HCT116 (cell line): ENCODE measurements around the gene SOX9. TPM values are rescaled to one million over a fixed set of nuclear protein-coding genes. Genes with fewer than 3 reads are reported as not detected.
"Not testable (repeated sequence)": the region's sequence is repeated elsewhere in the genome, so short reads cannot be mapped to it uniquely, and the experiment has no call there.

Source experiments
- ATAC-seq: fragments of 200-7000 bp; cut with Tn5 transposase; 2 replicates; pipeline ENCODE4 v1.9.1; 2020; ENCODE audit warnings: mild to moderate bottlenecking, moderate library complexity
- BruUV-seq: library from RNA; stranded (reverse); fragments of 400-500 nt; replicated peaks from 2 replicates; lab custom pipeline; 2021; lab: Mats Ljungman, UMichigan
- CTCF ChIA-PET: fragments of 300-600 bp; sonication (Branson Sonifier 250); formaldehyde crosslinking; loops from one replicate; lab custom pipeline; 2021; ENCODE audit warnings: antibody characterized with exemption; lab: Charles Lee
- POLR2A ChIA-PET: fragments of 300-600, 350-600 bp; sonication (Branson Sonifier 250); formaldehyde crosslinking; loops from one replicate; lab custom pipeline; 2021; ENCODE audit warnings: antibody characterized with exemption; lab: Charles Lee
- RAD21 ChIA-PET, 2 experiments: fragments of 300-600 bp; sonication (Branson Sonifier 250); formaldehyde crosslinking; loops; one replicate each; lab custom pipeline; 2023; ENCODE audit warnings: low total read pairs in 2 of 2; ENCODE audit not compliant: uncharacterized antibody in 2 of 2, unreplicated experiment in 2 of 2, low non-redundant PET in 1 of 2; lab: Charles Lee
- DNase-seq: peaks from one replicate; pipeline ENCODE4 v3.0.0-alpha.2; 2010; ENCODE audit warnings: low read depth, low spot score
- H2AFZ ChIP-seq: fragments of 200-600 bp; shearing (Covaris generic), sonication (generic); 2 replicates; pipeline ENCODE4 v1.6.1; 2017; ENCODE audit warnings: low read depth, mixed run types, mixed read lengths, antibody characterized with exemption, low read length; ENCODE audit not compliant: poor library complexity, severe bottlenecking
- H3K27ac ChIP-seq: 2 replicates; pipeline ENCODE4 v1.5.1; 2012; ENCODE audit warnings: low read depth, low read length
- H3K27me3 ChIP-seq: fragments of 200-600 bp; sonication (generic); 2 replicates; pipeline ENCODE4 v1.6.1; 2016; ENCODE audit warnings: mixed run types, low read length, mixed read lengths; ENCODE audit not compliant: insufficient read depth
- H3K36me3 ChIP-seq, 2 experiments: fragments of 200-500 bp in 1 of 2; fragments of 200-600 bp in 1 of 2; sonication (Bioruptor generic) in 1 of 2; sonication (generic) in 1 of 2; 2 replicates each; pipeline versions ENCODE4 v1.5.1 to v1.6.1; 2014 to 2016; ENCODE audit warnings: low read length in 2 of 2, inconsistent platforms in 1 of 2, mixed read lengths in 1 of 2, mixed run types in 1 of 2; ENCODE audit not compliant: insufficient read depth in 2 of 2, control insufficient read depth in 1 of 2
- H3K4me1 ChIP-seq, 2 experiments: fragments of 200-600 bp in 1 of 2; sonication (generic) in 1 of 2; 2 replicates each; pipeline versions ENCODE4 v1.5.1 to v1.6.1; 2012 to 2017; ENCODE audit warnings: low read length in 2 of 2, inconsistent platforms in 1 of 2, mild to moderate bottlenecking in 1 of 2, mixed read lengths in 1 of 2, mixed run types in 1 of 2, moderate library complexity in 1 of 2; ENCODE audit not compliant: insufficient read depth in 2 of 2, control insufficient read depth in 1 of 2
- H3K4me2 ChIP-seq: fragments of 200-600 bp; sonication (generic); 2 replicates; pipeline ENCODE4 v1.6.1; 2017; ENCODE audit warnings: mixed run types, low read length, mixed read lengths
- H3K4me3 ChIP-seq, 2 experiments: fragments of 200-600 bp in 1 of 2; sonication (generic) in 1 of 2; replicated peaks in 1 of 2; 2 replicates each; pipeline ENCODE4 v1.5.1; 2011 to 2016; ENCODE audit warnings: low read length in 2 of 2, control low read depth in 1 of 2, low read depth in 1 of 2, mild to moderate bottlenecking in 1 of 2, mixed read lengths in 1 of 2, mixed run types in 1 of 2
- H3K79me2 ChIP-seq: fragments of 200-600 bp; sonication (generic); 2 replicates; pipeline ENCODE4 v1.6.1; 2017; ENCODE audit warnings: mild to moderate bottlenecking, mixed run types, low read length, moderate library complexity, mixed read lengths; ENCODE audit not compliant: insufficient read depth
- H3K9ac ChIP-seq: fragments of 200-600 bp; sonication (generic); 2 replicates; pipeline ENCODE4 v1.6.1; 2016; ENCODE audit warnings: low read length, mixed read lengths
- H3K9me2 ChIP-seq: fragments of 200-600 bp; sonication (generic), shearing (Covaris generic); 2 replicates; pipeline ENCODE4 v1.6.1; 2017; ENCODE audit warnings: mixed run types, mild to moderate bottlenecking, moderate library complexity; ENCODE audit not compliant: insufficient read depth
- H3K9me3 ChIP-seq, 2 experiments: fragments of 200-500 bp in 1 of 2; fragments of 200-600 bp in 1 of 2; sonication (Bioruptor generic) in 1 of 2; sonication (generic) in 1 of 2; 2 replicates each; pipeline ENCODE4 v1.6.1; 2014 to 2017; ENCODE audit warnings: low read length in 2 of 2, mixed read lengths in 2 of 2, inconsistent platforms in 1 of 2, low read depth in 1 of 2, mild to moderate bottlenecking in 1 of 2, mixed run types in 1 of 2, moderate library complexity in 1 of 2; ENCODE audit not compliant: control insufficient read depth in 1 of 2, insufficient read depth in 1 of 2
- H4K20me1 ChIP-seq: fragments of 200-600 bp; sonication (generic), shearing (Covaris generic); 2 replicates; pipeline ENCODE4 v1.6.1; 2017; ENCODE audit warnings: mixed run types, mild to moderate bottlenecking, moderate library complexity; ENCODE audit not compliant: insufficient read depth
- CBX3 ChIP-seq: IDR thresholded peaks from 2 replicates; pipeline ENCODE4 v1.6.1; 2012; ENCODE audit warnings: low read depth
- CEBPB ChIP-seq: IDR thresholded peaks from 2 replicates; pipeline ENCODE4 v1.6.1; 2012; ENCODE audit warnings: low read depth
- ELF1 ChIP-seq: IDR thresholded peaks from 2 replicates; pipeline ENCODE4 v1.6.1; 2012; ENCODE audit warnings: low read depth, borderline replicate concordance
- MAX ChIP-seq: IDR thresholded peaks from 2 replicates; pipeline ENCODE4 v1.6.1; 2012
- POLR2AphosphoS5 ChIP-seq: IDR thresholded peaks from 2 replicates; pipeline ENCODE4 v1.6.1; 2011; ENCODE audit warnings: mild to moderate bottlenecking, low read depth, low read length, moderate library complexity
- RAD21 ChIP-seq: IDR thresholded peaks from 2 replicates; pipeline ENCODE4 v1.6.1; 2012; ENCODE audit warnings: low read depth, mild to moderate bottlenecking
- REST ChIP-seq: IDR thresholded peaks from 2 replicates; pipeline ENCODE4 v1.6.1; 2012; ENCODE audit warnings: low read depth
- SRF ChIP-seq: IDR thresholded peaks from 2 replicates; pipeline ENCODE4 v1.6.1; 2012; ENCODE audit warnings: low read depth
- TCF7L2 ChIP-seq: IDR thresholded peaks from 2 replicates; pipeline ENCODE4 v1.7.0; 2011; ENCODE audit warnings: borderline replicate concordance, inconsistent platforms; ENCODE audit not compliant: insufficient read depth, insufficient read length; ENCODE audit errors: extremely low read depth
- YY1 ChIP-seq: IDR thresholded peaks from 2 replicates; pipeline ENCODE4 v1.6.1; 2011; ENCODE audit warnings: low read length, low read depth, moderate library complexity, mild to moderate bottlenecking; ENCODE audit not compliant: insufficient replicate concordance; ENCODE audit errors: extremely low read depth
- intact Hi-C: fragments of 100-400 bp; cut with micrococcal nuclease; formaldehyde crosslinking; loops from 2 replicates; pipeline ENCODE4 v1.10.0; 2022
- total RNA-seq: library from RNA; stranded (reverse); gene quantifications from one replicate; pipeline ENCODE4 v1.2.1, GENCODE V29; 2021; ENCODE audit not compliant: unreplicated experiment
- TF ChIP-seq, protein P1 (sequence below): IDR thresholded peaks from 2 replicates; pipeline ENCODE4 v1.6.1; 2012

SOX9 gene
- total RNA-seq, 1 experiment from 2014 or later, result 69.2 TPM

DNA sequence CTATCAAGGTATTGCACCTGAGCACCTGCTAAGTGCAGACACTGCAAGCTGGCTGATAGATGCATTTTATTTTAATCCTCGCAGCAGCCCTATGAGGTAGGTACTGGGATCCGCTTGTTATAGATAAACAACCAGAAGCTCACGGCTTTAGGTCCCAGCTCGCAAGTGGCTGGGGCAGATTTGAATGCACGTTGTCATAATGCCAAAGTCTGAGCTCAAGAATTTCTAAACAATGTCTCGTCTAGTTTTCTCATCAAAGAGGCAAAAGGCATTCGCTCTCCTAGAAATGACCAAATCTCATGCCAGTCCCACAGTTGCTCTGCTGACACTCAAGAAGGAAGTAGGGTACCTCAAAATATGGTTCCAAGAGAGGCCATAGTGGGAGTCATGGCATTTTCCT is 20.5 kb downstream of the SOX9 start:
- no TSS peak for BruUV-seq
- ATAC-seq, result no peak

DNA sequence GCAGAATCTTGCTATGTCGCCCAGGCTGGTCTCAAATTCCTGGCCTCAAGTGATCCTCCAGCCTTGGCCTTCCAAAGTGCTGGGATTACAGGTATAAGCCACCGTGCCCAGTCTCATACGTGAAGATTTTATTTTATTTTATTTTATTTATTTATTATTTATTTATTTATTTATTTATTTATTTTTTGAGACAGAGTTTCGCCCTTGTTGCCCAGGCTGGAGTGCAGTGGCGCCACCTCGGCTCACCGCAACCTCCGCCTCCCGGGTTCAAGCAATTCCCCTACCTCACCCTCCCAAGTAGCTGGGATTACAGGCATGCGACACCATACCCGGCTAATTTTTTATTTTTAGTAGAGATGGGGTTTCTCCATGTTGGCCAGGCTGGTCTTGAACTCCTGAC is 21.3 kb downstream of the SOX9 start:
- H3K4me1 ChIP-seq, POLR2A ChIA-PET, CTCF ChIA-PET, BruUV-seq, H2AFZ ChIP-seq, H3K36me3 ChIP-seq, H3K27ac ChIP-seq, H3K9me2 ChIP-seq, H3K4me2 ChIP-seq, intact Hi-C loops, ATAC-seq, H3K9me3 ChIP-seq, H3K9ac ChIP-seq, H3K79me2 ChIP-seq, H3K4me3 ChIP-seq, RAD21 ChIA-PET, H3K27me3 ChIP-seq, DNase-seq, H4K20me1 ChIP-seq: not testable (repeated sequence)

More for the DNA sequence above, 20.5 kb downstream of the SOX9 start:
- H3K4me1 ChIP-seq, result peaks cover 11 to 12% of the 10 kb centered on the region in 2 experiments
- H3K27ac ChIP-seq, result no peak overlapping the region
- DNase-seq, result no peak
- H3K27me3 ChIP-seq, result no peaks in the 10 kb centered on the region; the same call in 1 of the 2 replicates
- intact Hi-C loops, result no loop called here
- H3K9ac ChIP-seq, result no peak overlapping the region
- no peaks in the 10 kb centered on the region for H4K20me1 ChIP-seq
- TF ChIP-seq, protein P1, sequence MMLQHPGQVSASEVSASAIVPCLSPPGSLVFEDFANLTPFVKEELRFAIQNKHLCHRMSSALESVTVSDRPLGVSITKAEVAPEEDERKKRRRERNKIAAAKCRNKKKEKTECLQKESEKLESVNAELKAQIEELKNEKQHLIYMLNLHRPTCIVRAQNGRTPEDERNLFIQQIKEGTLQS, result no peak
- no peak for TF ChIP-seq POLR2AphosphoS5
- no peak for TF ChIP-seq SRF
- TF ChIP-seq YY1, result no peak
- no peak for TF ChIP-seq RAD21
- no peak for TF ChIP-seq TCF7L2
- TF ChIP-seq REST, result no peak
- TF ChIP-seq MAX, result no peak
- no peak for TF ChIP-seq CEBPB
- no peak for TF ChIP-seq ELF1
- TF ChIP-seq CBX3, result no peak
- ChIA-PET CTCF (no interaction called here), POLR2A (interaction anchor here (0.5 kb wide), 1 partner anchor 19 kb away, joined by 3 read pairs; no protein-coding TSS in a partner anchor), RAD21 (no interaction called here)
- no peak overlapping the region for H3K4me3 ChIP-seq
- no peaks in the 10 kb centered on the region for H3K9me3 ChIP-seq
- no peak overlapping the region for H2AFZ ChIP-seq
- no peaks in the 10 kb centered on the region for H3K79me2 ChIP-seq
- no peak overlapping the region for H3K4me2 ChIP-seq
- no peaks in the 10 kb centered on the region for H3K36me3 ChIP-seq
- H3K9me2 ChIP-seq, result no peaks in the 10 kb centered on the region
